ENCODE measurements around the gene RAB11FIP4.

DNA sequence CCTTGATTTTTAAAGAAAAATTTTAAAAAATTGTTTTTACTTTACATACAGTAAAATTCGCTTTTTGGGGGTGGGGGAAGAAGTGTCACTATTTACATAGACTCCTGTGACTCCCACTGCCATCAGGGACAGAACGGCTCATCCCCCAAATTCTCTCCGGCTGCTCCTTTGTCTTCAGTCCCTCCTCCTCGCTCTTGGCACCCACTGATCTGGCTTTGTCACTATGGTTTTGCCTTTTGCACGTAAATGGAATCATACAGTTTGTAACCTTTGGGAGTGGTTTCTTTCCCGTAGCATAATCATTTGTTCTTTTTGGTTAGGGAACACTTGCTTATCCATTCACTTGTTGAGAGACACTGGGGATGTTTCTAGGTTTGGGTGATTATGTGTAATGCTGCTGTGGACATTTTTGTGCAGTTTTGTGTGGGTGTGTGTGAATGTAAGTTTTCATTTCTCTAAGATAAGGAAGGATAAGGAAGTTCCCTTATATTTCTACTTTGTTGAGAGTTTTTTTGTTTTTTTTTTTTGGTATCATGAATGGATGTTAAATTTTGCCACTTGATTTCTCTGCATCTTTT is 27.4 kb downstream of the RAB11FIP4 start:
- TF ChIP-seq EZH2 (IDR thresholded peaks at IDR 0.05; ENCODE audit: insufficient read depth, poor library complexity, severe bottlenecking) (no peak), EZH2phosphoT487 (IDR thresholded peaks at IDR 0.05; ENCODE audit: insufficient read depth, low read depth) (no peak)
